GM19099 (cell line): ENCODE data around the gene CCDC85B.

ENCODE experiments used
- POLR2A ChIP-seq: IDR thresholded peaks from 3 replicates; pipeline ENCODE4 v1.6.1; 2011; ENCODE audit warnings: low read depth; ENCODE audit not compliant: insufficient read length; ENCODE audit errors: extremely low read depth

Gene CCDC85B

GRCh38 chr11:65900125-65900898 is 9.8 kb downstream of the CCDC85B start, which contains the start of gene FOSL1:
Gene FOSL1 (minus strand): TSS chr11:65900388. CDS start chr11:65900339, 49 bp downstream.
- TF ChIP-seq POLR2A, result peak; percentile 78

GRCh38 chr11:65900899-65901180 is 10.4 kb downstream of the CCDC85B start:
- no peak for TF ChIP-seq POLR2A

- no peak for TF ChIP-seq POLR2A
Observed at GRCh38 chr11:65903068-65903481, 12.6 kb downstream of the CCDC85B start.

GRCh38 chr11:65903715-65904114 is 13.2 kb downstream of the CCDC85B start:
- no peak for TF ChIP-seq POLR2A

GRCh38 chr11:65906602-65907001 is 16.1 kb downstream of the CCDC85B start:
- no peak for TF ChIP-seq POLR2A

GRCh38 chr11:65907878-65908277 is 17.4 kb downstream of the CCDC85B start:
- no peak for TF ChIP-seq POLR2A

- TF ChIP-seq POLR2A, result no peak
Observed at GRCh38 chr11:65911682-65912568, 21.5 kb downstream of the CCDC85B start.

GRCh38 chr11:65912845-65913244 is 22.4 kb downstream of the CCDC85B start:
- TF ChIP-seq POLR2A, result no peak

GRCh38 chr11:65915101-65915820 is 24.8 kb downstream of the CCDC85B start:
- TF ChIP-seq POLR2A, result no peak

GRCh38 chr11:65915821-65916251 is 25.4 kb downstream of the CCDC85B start:
- TF ChIP-seq POLR2A, result no peak

GRCh38 chr11:65916391-65916790 is 25.9 kb downstream of the CCDC85B start:
- TF ChIP-seq POLR2A, result no peak

- TF ChIP-seq POLR2A, result no peak
Observed at GRCh38 chr11:65917077-65917433, 26.6 kb downstream of the CCDC85B start.

GRCh38 chr11:65917434-65918210 is 27.1 kb downstream of the CCDC85B start:
- no peak for TF ChIP-seq POLR2A
